Measurements from ENCODE around the gene AFG3L2.

The AFG3L2 gene

DNA sequence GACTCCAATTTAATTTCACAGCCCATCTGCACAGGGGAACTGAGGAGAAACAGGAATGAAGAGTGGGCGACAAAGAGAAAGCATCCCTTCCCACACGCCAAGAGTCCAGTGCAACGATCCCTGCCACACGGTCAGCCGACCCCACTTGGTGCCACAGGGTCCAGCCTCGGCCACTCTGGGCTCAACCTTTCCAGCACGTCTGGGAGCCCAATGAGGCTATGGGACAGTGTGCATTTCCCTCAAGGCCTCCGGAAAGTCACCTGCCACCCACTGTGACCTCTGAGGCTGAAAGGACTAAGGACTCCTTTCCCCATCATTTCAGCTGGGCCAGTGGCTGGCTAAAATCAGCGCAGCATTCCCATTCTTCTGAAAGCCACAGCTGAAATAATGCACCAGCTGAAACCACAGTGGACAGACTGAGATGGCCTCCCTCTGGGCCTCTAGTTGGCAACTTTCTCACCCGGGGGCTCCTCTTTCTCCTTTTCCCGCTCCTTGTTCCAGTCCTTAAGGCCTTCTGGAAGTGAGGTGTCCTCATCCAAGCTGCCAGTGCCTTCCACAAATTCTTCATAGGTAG, 47.8 kb downstream of the AFG3L2 start:
- H3K27me3 ChIP-seq (ENCODE audit: control insufficient read depth, insufficient read depth, low read length): no peaks in the 10 kb centered on the region
- no peaks in the 10 kb centered on the region for H3K9me3 ChIP-seq (ENCODE audit: control insufficient read depth, insufficient read depth, low read length)
- peaks cover 14% of the 10 kb centered on the region for H3K4me1 ChIP-seq (ENCODE audit: control insufficient read depth, insufficient read depth, low read length)
- no peak overlapping the region for H3K4me3 ChIP-seq (ENCODE audit: low read depth, low read length)
- H3K9ac ChIP-seq (ENCODE audit: low read depth, low read length): no peak overlapping the region
- peaks cover 47% of the 10 kb centered on the region for H3K36me3 ChIP-seq (ENCODE audit: control insufficient read depth, insufficient read depth, low read length)

DNA sequence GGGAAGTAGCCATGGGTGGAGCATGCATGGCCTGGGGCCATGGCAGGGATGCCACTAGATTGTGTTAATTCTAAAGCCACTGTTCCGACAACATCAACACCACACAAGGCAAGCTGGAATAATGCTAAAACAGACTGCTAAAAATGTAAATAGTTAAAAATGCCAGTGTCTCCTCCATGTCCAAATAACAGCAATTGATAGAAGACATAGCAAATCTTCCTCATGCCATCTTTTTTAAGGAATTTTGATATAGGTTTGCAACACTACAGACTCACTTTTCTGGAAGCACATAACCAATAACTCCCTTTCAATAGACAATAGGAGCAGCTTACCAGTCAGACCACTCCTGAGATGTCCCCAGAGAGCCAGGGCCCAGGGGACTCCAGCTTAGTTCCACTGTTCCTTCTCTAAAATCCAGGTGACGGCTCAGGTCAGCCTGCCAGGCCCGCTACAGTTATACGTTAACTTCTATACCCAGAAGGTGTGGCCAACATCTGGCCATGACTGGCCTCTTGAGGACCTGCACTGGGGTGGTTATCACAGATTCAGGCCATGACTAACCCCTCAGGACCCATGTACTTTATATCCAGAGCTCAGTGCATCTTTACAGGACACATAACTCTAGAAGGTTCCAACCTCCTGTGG, 48.7 kb downstream of the AFG3L2 start:
- Histone ChIP-seq H3K36me3 (ENCODE audit: control insufficient read depth, insufficient read depth, low read length) (peaks cover 42% of the 10 kb centered on the region), H3K27me3 (ENCODE audit: control insufficient read depth, insufficient read depth, low read length) (no peaks in the 10 kb centered on the region), H3K4me1 (ENCODE audit: control insufficient read depth, insufficient read depth, low read length) (peaks cover 8% of the 10 kb centered on the region), H3K4me3 (ENCODE audit: low read depth, low read length) (no peak overlapping the region), H3K9ac (ENCODE audit: low read depth, low read length) (no peak overlapping the region), H3K9me3 (ENCODE audit: control insufficient read depth, insufficient read depth, low read length) (no peaks in the 10 kb centered on the region)

DNA sequence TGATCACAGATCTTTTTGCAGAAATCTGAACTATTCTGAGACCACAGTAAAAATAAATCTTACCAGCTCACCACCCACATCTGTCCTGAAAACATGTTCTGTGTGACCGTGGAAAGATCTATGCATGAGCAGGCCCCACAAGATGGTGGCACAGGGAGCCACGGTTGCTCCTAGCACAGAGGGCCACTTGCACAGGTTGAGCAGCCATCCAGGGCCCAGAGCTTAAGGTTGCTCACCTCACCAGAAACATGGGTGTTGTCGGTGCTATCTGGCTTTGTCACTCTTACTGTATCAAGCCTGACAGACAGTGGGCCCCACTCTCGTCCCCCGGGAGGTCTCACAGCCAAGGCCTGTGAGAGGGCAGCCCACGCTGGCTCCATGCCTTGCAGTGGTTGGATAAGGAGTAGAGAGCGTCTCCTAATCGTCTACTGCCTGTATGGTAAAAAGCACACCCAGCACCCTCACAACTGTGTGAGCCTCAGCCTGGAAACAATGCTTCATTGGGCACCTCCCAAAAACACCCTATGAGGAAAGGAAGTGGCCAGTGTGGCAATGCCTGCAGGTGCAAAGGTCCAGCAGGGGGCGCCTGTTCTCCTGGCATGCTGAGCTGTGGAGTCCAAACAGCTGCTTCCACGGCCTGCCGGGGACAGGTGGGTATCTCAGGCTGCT, 49.4 kb downstream of the AFG3L2 start:
- Histone ChIP-seq H3K27me3 (ENCODE audit: control insufficient read depth, insufficient read depth, low read length) (no peaks in the 10 kb centered on the region), H3K4me1 (ENCODE audit: control insufficient read depth, insufficient read depth, low read length) (peaks cover 8% of the 10 kb centered on the region), H3K4me3 (ENCODE audit: low read depth, low read length) (no peak overlapping the region), H3K9ac (ENCODE audit: low read depth, low read length) (no peak overlapping the region), H3K9me3 (ENCODE audit: control insufficient read depth, insufficient read depth, low read length) (no peaks in the 10 kb centered on the region), H3K36me3 (ENCODE audit: control insufficient read depth, insufficient read depth, low read length) (peaks cover 42% of the 10 kb centered on the region)

DNA sequence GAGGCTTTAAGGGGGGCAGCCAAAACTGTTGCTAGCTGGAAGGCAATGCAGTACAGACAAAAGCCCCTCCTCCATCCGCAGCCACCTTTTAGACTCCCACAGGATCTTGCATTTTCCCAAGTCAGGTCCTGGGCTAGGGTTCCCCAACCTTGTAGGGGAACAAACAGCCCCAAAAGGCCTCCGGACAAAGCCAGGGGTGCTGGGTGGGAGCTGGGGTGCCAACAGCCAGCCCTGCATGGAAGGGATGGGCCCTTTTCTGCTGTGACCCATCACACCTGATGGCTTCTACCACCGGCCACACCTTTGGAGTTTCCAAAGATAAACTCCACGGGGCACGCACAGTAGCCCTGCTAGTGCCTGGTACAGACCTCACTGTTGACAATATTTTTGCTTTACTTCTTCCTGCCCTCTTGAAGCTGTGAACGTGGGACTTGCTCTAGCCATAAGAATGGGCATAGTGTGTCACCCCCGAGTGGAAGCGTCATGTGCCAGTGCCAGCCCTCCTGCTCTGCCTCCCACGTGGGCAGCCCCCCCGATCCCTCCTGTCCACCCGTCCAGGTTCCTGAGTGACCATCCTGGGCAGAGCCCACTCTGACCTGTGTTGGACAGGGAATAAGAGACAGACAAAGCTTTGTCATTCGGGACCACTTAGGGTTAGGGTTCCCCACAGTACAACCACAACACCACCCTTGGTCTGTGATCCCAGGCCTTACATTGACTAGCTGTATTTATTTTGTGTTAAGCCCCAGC, 50.1 kb downstream of the AFG3L2 start:
- H3K9ac ChIP-seq (ENCODE audit: low read depth, low read length): no peak overlapping the region
- peaks cover 8% of the 10 kb centered on the region for H3K4me1 ChIP-seq (ENCODE audit: control insufficient read depth, insufficient read depth, low read length)
- no peak overlapping the region for H3K4me3 ChIP-seq (ENCODE audit: low read depth, low read length)
- peaks cover 44% of the 10 kb centered on the region for H3K36me3 ChIP-seq (ENCODE audit: control insufficient read depth, insufficient read depth, low read length)
- H3K27me3 ChIP-seq (ENCODE audit: control insufficient read depth, insufficient read depth, low read length): no peaks in the 10 kb centered on the region
- no peaks in the 10 kb centered on the region for H3K9me3 ChIP-seq (ENCODE audit: control insufficient read depth, insufficient read depth, low read length)

DNA sequence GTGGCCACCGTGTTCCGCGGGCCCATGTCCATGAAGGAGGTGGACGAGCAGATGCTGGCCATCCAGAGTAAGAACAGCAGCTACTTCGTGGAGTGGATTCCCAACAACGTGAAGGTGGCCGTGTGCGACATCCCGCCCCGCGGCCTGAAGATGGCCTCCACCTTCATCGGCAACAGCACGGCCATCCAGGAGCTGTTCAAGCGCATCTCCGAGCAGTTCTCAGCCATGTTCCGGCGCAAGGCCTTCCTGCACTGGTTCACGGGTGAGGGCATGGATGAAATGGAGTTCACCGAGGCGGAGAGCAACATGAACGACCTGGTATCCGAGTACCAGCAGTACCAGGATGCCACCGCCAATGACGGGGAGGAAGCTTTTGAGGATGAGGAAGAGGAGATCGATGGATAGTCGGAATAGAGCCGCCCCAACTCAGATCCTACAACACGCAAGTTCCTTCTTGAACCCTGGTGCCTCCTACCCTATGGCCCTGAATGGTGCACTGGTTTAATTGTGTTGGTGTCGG, 51.2 kb downstream of the AFG3L2 start:
- peaks cover 8% of the 10 kb centered on the region for H3K4me1 ChIP-seq (ENCODE audit: control insufficient read depth, insufficient read depth, low read length)
- no peak overlapping the region for H3K9ac ChIP-seq (ENCODE audit: low read depth, low read length)
- H3K27me3 ChIP-seq (ENCODE audit: control insufficient read depth, insufficient read depth, low read length): no peaks in the 10 kb centered on the region
- H3K4me3 ChIP-seq (ENCODE audit: low read depth, low read length): no peak overlapping the region
- H3K36me3 ChIP-seq (ENCODE audit: control insufficient read depth, insufficient read depth, low read length): peaks cover 44% of the 10 kb centered on the region
- no peaks in the 10 kb centered on the region for H3K9me3 ChIP-seq (ENCODE audit: control insufficient read depth, insufficient read depth, low read length)

DNA sequence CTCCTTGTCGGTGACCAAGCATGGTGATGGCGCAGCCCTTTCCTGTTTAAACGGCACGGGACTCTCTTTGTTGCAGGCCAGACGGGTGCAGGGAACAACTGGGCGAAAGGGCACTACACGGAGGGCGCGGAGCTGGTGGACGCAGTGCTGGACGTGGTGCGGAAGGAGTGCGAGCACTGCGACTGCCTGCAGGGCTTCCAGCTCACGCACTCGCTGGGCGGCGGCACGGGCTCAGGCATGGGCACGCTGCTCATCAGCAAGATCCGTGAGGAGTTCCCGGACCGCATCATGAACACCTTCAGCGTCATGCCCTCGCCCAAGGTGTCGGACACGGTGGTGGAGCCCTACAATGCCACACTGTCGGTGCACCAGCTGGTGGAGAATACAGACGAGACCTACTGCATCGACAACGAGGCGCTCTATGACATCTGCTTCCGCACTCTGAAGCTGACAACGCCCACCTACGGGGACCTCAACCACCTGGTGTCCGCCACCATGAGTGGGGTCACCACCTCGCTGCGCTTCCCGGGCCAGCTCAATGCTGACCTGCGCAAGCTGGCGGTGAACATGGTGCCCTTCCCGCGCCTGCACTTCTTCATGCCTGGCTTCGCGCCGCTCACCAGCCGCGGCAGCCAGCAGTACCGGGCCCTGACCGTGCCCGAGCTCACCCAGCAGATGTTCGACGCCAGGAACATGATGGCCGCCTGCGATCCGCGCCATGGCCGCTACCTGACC, 51.9 kb downstream of the AFG3L2 start:
- H3K4me1 ChIP-seq (ENCODE audit: control insufficient read depth, insufficient read depth, low read length): peaks cover 8% of the 10 kb centered on the region
- no peak overlapping the region for H3K4me3 ChIP-seq (ENCODE audit: low read depth, low read length)
- no peaks in the 10 kb centered on the region for H3K9me3 ChIP-seq (ENCODE audit: control insufficient read depth, insufficient read depth, low read length)
- H3K9ac ChIP-seq (ENCODE audit: low read depth, low read length): no peak overlapping the region
- peaks cover 43% of the 10 kb centered on the region for H3K36me3 ChIP-seq (ENCODE audit: control insufficient read depth, insufficient read depth, low read length)
- H3K27me3 ChIP-seq (ENCODE audit: control insufficient read depth, insufficient read depth, low read length): no peaks in the 10 kb centered on the region

DNA sequence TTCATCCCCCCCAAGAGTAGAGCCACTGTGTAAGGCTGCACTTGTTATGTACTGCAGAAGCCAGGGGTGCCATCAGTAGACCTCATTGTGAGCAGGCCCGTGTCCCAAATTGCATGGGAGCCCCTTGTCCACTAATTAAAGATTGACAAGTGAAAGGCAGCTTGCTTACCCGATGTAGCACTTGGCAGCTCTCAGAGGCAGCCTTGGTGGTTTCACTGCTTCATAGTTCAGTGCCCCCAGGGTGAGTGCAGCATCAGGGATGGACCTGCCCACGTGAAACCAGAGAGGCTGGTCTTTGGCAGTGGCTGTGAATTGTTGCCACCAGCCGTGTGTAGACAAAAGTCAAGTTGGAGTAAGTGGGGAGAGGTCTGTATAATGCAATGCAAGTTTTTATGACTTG, 55.7 kb downstream of the AFG3L2 start:
- H3K27me3 ChIP-seq (ENCODE audit: control insufficient read depth, insufficient read depth, low read length): no peaks in the 10 kb centered on the region
- no peak overlapping the region for H3K4me3 ChIP-seq (ENCODE audit: low read depth, low read length)
- no peaks in the 10 kb centered on the region for H3K9me3 ChIP-seq (ENCODE audit: control insufficient read depth, insufficient read depth, low read length)
- peaks cover 20% of the 10 kb centered on the region for H3K36me3 ChIP-seq (ENCODE audit: control insufficient read depth, insufficient read depth, low read length)
- H3K9ac ChIP-seq (ENCODE audit: low read depth, low read length): no peak overlapping the region
- no peaks in the 10 kb centered on the region for H3K4me1 ChIP-seq (ENCODE audit: control insufficient read depth, insufficient read depth, low read length)

DNA sequence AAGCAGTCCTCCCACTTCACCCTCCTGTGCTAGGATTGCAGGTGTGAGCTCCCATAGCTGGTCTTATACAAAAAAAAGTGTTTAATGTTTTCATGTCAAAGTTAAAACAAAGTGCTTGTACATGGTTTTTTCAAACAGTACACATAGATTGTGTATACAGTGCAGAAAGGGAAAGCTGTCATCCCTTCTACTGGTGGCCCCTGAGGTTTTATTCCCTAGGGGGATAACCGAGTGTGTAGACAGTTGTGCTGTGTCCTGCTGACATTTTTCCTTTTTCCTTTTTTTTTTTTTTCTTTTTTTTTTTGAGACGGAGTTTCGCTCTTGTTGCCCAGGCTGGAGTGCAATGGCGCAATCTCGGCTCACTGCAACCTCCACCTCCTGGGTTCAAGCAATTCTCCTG, 58.2 kb downstream of the AFG3L2 start:
- no peaks in the 10 kb centered on the region for H3K27me3 ChIP-seq (ENCODE audit: control insufficient read depth, insufficient read depth, low read length)
- no peak overlapping the region for H3K4me3 ChIP-seq (ENCODE audit: low read depth, low read length)
- no peaks in the 10 kb centered on the region for H3K9me3 ChIP-seq (ENCODE audit: control insufficient read depth, insufficient read depth, low read length)
- peaks cover 8% of the 10 kb centered on the region for H3K36me3 ChIP-seq (ENCODE audit: control insufficient read depth, insufficient read depth, low read length)
- no peak overlapping the region for H3K9ac ChIP-seq (ENCODE audit: low read depth, low read length)
- H3K4me1 ChIP-seq (ENCODE audit: control insufficient read depth, insufficient read depth, low read length): no peaks in the 10 kb centered on the region

DNA sequence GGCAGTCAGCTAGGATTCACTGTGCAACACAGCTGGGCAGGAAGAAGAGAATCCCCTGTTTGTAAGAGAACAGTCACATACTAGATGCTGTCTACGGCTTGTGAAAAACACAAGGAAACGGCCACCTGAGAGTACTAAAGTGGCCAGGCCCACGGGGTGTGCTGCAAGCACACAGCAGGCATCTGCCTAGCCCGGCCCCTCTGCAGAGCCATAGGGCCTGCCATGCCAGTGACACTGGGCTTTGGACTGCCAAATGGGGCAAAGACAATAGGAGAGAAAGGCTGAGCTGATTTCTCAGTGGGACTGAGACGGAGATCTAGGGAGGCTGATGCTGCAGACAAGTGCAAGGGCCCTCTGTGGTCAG, 58.7 kb downstream of the AFG3L2 start:
- Histone ChIP-seq H3K4me3 (ENCODE audit: low read depth, low read length) (no peak overlapping the region), H3K9ac (ENCODE audit: low read depth, low read length) (no peak overlapping the region), H3K27me3 (ENCODE audit: control insufficient read depth, insufficient read depth, low read length) (no peaks in the 10 kb centered on the region), H3K4me1 (ENCODE audit: control insufficient read depth, insufficient read depth, low read length) (peaks cover 1% of the 10 kb centered on the region), H3K9me3 (ENCODE audit: control insufficient read depth, insufficient read depth, low read length) (no peaks in the 10 kb centered on the region), H3K36me3 (ENCODE audit: control insufficient read depth, insufficient read depth, low read length) (peaks cover 8% of the 10 kb centered on the region)

DNA sequence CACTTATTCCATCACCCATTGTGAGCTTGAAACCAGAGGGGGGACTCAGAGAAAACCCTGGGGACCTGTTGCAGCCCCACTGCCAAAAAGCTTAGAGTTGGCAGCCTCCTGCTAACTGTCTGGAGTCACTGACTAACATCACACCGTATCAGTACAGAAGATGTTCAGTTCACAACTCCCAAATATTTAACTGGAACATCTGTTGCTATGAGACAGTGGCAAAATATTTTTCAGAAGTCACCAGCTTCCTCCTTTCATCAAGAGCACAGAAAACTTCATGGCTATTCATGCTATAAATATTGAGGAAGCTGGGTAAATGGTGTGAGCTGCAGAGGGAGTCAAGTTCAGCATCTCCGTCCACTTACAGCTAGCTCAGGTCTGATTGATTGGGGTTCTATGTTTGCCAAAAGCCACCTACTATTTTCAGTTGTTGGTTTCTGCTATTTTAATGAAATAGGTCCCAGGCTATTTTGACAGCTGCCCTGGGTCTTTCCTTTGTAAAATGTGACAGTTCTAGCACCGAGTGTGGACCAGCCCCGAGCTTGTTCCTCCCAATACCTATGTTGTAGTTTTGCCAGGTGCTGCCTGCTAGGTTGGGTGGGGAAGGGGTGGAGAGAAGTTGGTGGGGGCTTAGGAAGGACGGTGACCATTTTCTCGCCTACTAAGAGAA, 59.2 kb downstream of the AFG3L2 start:
- Histone ChIP-seq H3K4me1 (ENCODE audit: control insufficient read depth, insufficient read depth, low read length) (peaks cover 2% of the 10 kb centered on the region), H3K27me3 (ENCODE audit: control insufficient read depth, insufficient read depth, low read length) (no peaks in the 10 kb centered on the region), H3K9me3 (ENCODE audit: control insufficient read depth, insufficient read depth, low read length) (no peaks in the 10 kb centered on the region), H3K36me3 (ENCODE audit: control insufficient read depth, insufficient read depth, low read length) (peaks cover 8% of the 10 kb centered on the region), H3K4me3 (ENCODE audit: low read depth, low read length) (no peak overlapping the region), H3K9ac (ENCODE audit: low read depth, low read length) (no peak overlapping the region)

DNA sequence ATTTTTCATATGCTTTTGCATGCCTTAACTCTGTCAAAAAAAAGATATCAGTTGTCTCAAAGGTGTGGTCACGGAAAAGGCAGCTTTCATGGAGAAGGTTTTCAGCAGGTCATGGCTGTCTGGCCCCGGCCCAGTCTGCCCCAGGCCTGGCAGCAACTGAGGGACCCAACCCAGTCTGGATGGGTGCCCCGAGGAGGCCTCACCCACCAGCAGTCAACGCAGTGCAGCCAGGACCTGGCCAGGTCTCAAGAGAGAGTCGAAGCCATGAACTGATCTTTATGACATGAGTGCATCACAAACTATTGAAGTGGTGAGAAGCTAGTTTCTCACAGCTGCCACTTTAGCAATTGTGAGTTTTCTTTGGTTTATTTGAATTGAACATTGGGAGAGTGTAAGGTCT, 61.1 kb downstream of the AFG3L2 start:
- no peak overlapping the region for H3K9ac ChIP-seq (ENCODE audit: low read depth, low read length)
- H3K4me1 ChIP-seq (ENCODE audit: control insufficient read depth, insufficient read depth, low read length): peaks cover 2% of the 10 kb centered on the region
- no peaks in the 10 kb centered on the region for H3K27me3 ChIP-seq (ENCODE audit: control insufficient read depth, insufficient read depth, low read length)
- H3K36me3 ChIP-seq (ENCODE audit: control insufficient read depth, insufficient read depth, low read length): peaks cover 3% of the 10 kb centered on the region
- no peak overlapping the region for H3K4me3 ChIP-seq (ENCODE audit: low read depth, low read length)
- peaks cover 4% of the 10 kb centered on the region for H3K9me3 ChIP-seq (ENCODE audit: control insufficient read depth, insufficient read depth, low read length)
